BLaER1 (cell line): Measurements from ENCODE around the gene PLSCR1.
"Not testable (repeated sequence)": the region's sequence is repeated elsewhere in the genome, so short reads cannot be mapped to it uniquely, and the experiment has no call there.

Experiments used
- H3K27ac ChIP-seq: shearing (Covaris generic); formaldehyde crosslinking; 2 replicates; pipeline ENCODE4 v1.8.1; 2022
- H3K27me3 ChIP-seq: shearing (Covaris generic); formaldehyde crosslinking; 2 replicates; pipeline ENCODE4 v1.8.1; 2022
- H3K36me3 ChIP-seq: shearing (Covaris generic); formaldehyde crosslinking; 2 replicates; pipeline ENCODE4 v1.8.1; 2022
- H3K4me1 ChIP-seq: shearing (Covaris generic); formaldehyde crosslinking; 2 replicates; pipeline ENCODE4 v1.8.1; 2022
- H3K4me2 ChIP-seq: shearing (Covaris generic); formaldehyde crosslinking; 2 replicates; pipeline ENCODE4 v1.8.1; 2022
- H3K4me3 ChIP-seq: shearing (Covaris generic); formaldehyde crosslinking; 2 replicates; pipeline ENCODE4 v1.8.1; 2022
- H3K9ac ChIP-seq: shearing (Covaris generic); formaldehyde crosslinking; 2 replicates; pipeline ENCODE4 v1.8.1; 2022
- H3K9me3 ChIP-seq: shearing (Covaris generic); formaldehyde crosslinking; 2 replicates; pipeline ENCODE4 v1.8.1; 2022
- H4K20me1 ChIP-seq: shearing (Covaris generic); formaldehyde crosslinking; 2 replicates; pipeline ENCODE4 v1.8.1; 2022
- Cebpa-rat ChIP-seq: shearing (Covaris generic); IDR thresholded peaks from 2 replicates; pipeline ENCODE4 v1.8.1; 2022

The PLSCR1 gene

GRCh38 chr3:146493221-146493620, 51.2 kb downstream of the PLSCR1 start:
- H3K27me3 ChIP-seq: no peaks in the 10 kb centered on the region
- H3K9me3 ChIP-seq: peaks cover 13% of the 10 kb centered on the region
- no peak overlapping the region for H3K4me3 ChIP-seq
- TF ChIP-seq Cebpa-rat: no peak
- H3K36me3 ChIP-seq: 0 out of 2 replicates have a peak, but pooled peaks cover 3% of the 10 kb centered on the region
- H3K27ac ChIP-seq: no peak overlapping the region
- no peak overlapping the region for H3K4me2 ChIP-seq
- H4K20me1 ChIP-seq: no peaks in the 10 kb centered on the region
- no peaks in the 10 kb centered on the region for H3K4me1 ChIP-seq
- no peak overlapping the region for H3K9ac ChIP-seq

GRCh38 chr3:146491303-146491702, 53.1 kb downstream of the PLSCR1 start:
- Histone ChIP-seq H3K4me2 (no peak overlapping the region), H3K4me3 (no peak overlapping the region)

GRCh38 chr3:146485297-146485696, 59.1 kb downstream of the PLSCR1 start:
- H3K9ac ChIP-seq: no peak overlapping the region
- no peak overlapping the region for H3K4me2 ChIP-seq
- no peaks in the 10 kb centered on the region for H3K4me1 ChIP-seq
- H4K20me1 ChIP-seq: no peaks in the 10 kb centered on the region
- H3K4me3 ChIP-seq: no peak overlapping the region
- peaks cover 6% of the 10 kb centered on the region for H3K9me3 ChIP-seq
- TF ChIP-seq Cebpa-rat: no peak
- H3K27ac ChIP-seq: no peak overlapping the region
- H3K36me3 ChIP-seq: no peaks in the 10 kb centered on the region
- no peaks in the 10 kb centered on the region for H3K27me3 ChIP-seq

More at GRCh38 chr3:146491303-146491702, 53.1 kb downstream of the PLSCR1 start:
- H3K9me3 ChIP-seq: no peaks in the 10 kb centered on the region
- H3K27ac ChIP-seq: no peak overlapping the region
- no peak overlapping the region for H3K9ac ChIP-seq
- H3K27me3 ChIP-seq: no peaks in the 10 kb centered on the region
- no peaks in the 10 kb centered on the region for H3K36me3 ChIP-seq
- no peak for TF ChIP-seq Cebpa-rat
- no peaks in the 10 kb centered on the region for H4K20me1 ChIP-seq
- H3K4me1 ChIP-seq: no peaks in the 10 kb centered on the region

GRCh38 chr3:146476094-146476740, 68.2 kb downstream of the PLSCR1 start:
- Histone ChIP-seq H3K27ac (no peak overlapping the region), H3K9me3 (no peaks in the 10 kb centered on the region), H3K4me2 (no peak overlapping the region), H4K20me1 (no peaks in the 10 kb centered on the region), H3K4me3 (no peak overlapping the region), H3K36me3 (no peaks in the 10 kb centered on the region), H3K9ac (no peak overlapping the region), H3K4me1 (no peaks in the 10 kb centered on the region), H3K27me3 (no peaks in the 10 kb centered on the region)
- no peak for TF ChIP-seq Cebpa-rat

- not testable (repeated sequence) for H3K4me1 ChIP-seq, H3K36me3 ChIP-seq, H3K4me3 ChIP-seq, H3K9me3 ChIP-seq, H3K4me2 ChIP-seq, H3K27me3 ChIP-seq, H3K9ac ChIP-seq, H3K27ac ChIP-seq, H4K20me1 ChIP-seq
Observed at GRCh38 chr3:146474976-146475375, 69.4 kb downstream of the PLSCR1 start.

GRCh38 chr3:146473726-146474125, 70.7 kb downstream of the PLSCR1 start:
- Histone ChIP-seq H3K9me3 (no peaks in the 10 kb centered on the region), H3K27ac (no peak overlapping the region), H3K4me2 (no peak overlapping the region), H4K20me1 (no peaks in the 10 kb centered on the region), H3K9ac (no peak overlapping the region), H3K4me1 (peaks cover 18% of the 10 kb centered on the region), H3K36me3 (no peaks in the 10 kb centered on the region), H3K4me3 (no peak overlapping the region), H3K27me3 (no peaks in the 10 kb centered on the region)
- no peak for TF ChIP-seq Cebpa-rat

- TF ChIP-seq Cebpa-rat: no peak
- H3K9me3 ChIP-seq: no peaks in the 10 kb centered on the region
- H3K4me1 ChIP-seq: peaks cover 19% of the 10 kb centered on the region
- H3K4me2 ChIP-seq: no peak overlapping the region
- no peaks in the 10 kb centered on the region for H3K36me3 ChIP-seq
- H3K27me3 ChIP-seq: no peaks in the 10 kb centered on the region
- no peaks in the 10 kb centered on the region for H4K20me1 ChIP-seq
- no peak overlapping the region for H3K4me3 ChIP-seq
- no peak overlapping the region for H3K9ac ChIP-seq
- H3K27ac ChIP-seq: no peak overlapping the region
Observed at GRCh38 chr3:146472611-146473010, 71.8 kb downstream of the PLSCR1 start.

- Histone ChIP-seq H3K4me2 (no peak overlapping the region), H3K9ac (no peak overlapping the region), H3K9me3 (no peaks in the 10 kb centered on the region), H3K27me3 (no peaks in the 10 kb centered on the region), H3K4me1 (peaks cover 19% of the 10 kb centered on the region), H4K20me1 (no peaks in the 10 kb centered on the region), H3K27ac (no peak overlapping the region), H3K36me3 (no peaks in the 10 kb centered on the region), H3K4me3 (no peak overlapping the region)
- no peak for TF ChIP-seq Cebpa-rat
Observed at GRCh38 chr3:146471012-146471411, 73.4 kb downstream of the PLSCR1 start.

GRCh38 chr3:146470425-146470990, 73.9 kb downstream of the PLSCR1 start:
- Histone ChIP-seq H3K36me3 (no peaks in the 10 kb centered on the region), H3K9ac (peak overlapping the region; percentile 63; the same call in 1 of the 2 replicates), H3K9me3 (no peaks in the 10 kb centered on the region), H3K27me3 (no peaks in the 10 kb centered on the region), H3K4me1 (peaks cover 19% of the 10 kb centered on the region), H4K20me1 (no peaks in the 10 kb centered on the region), H3K4me2 (peak overlapping the region; percentile 74), H3K27ac (no peak overlapping the region), H3K4me3 (no peak overlapping the region; the same call in 1 of the 2 replicates)
- no peak for TF ChIP-seq Cebpa-rat

GRCh38 chr3:146469150-146470017, 75.0 kb downstream of the PLSCR1 start, which contains the start of gene PLSCR2:
TSS of gene PLSCR2 (minus strand) at chr3:146469561. CDS start at chr3:146459904, 9,657 bp downstream.
- Histone ChIP-seq H3K4me2 (peak within 1 kb of the TSS; percentile 74), H3K9ac (peak within 1 kb of the TSS; percentile 63; the same call in 1 of the 2 replicates), H3K4me1 (peaks cover 19% of the 10 kb centered on the region), H3K27ac (peak within 1 kb of the TSS; percentile 76), H3K4me3 (peak within 1 kb of the TSS; percentile 64), H3K36me3 (no peaks in the 10 kb centered on the region), H4K20me1 (no peaks in the 10 kb centered on the region), H3K9me3 (no peaks in the 10 kb centered on the region), H3K27me3 (no peaks in the 10 kb centered on the region)
- TF ChIP-seq Cebpa-rat: no peak
